Measurements from ENCODE around the gene HOGA1.

Gene HOGA1

GRCh38 chr10:97593421-97593820, 9.2 kb downstream of the HOGA1 start:
- DNase-seq (ENCODE audit: low read depth in 1 of 2, low spot score in 1 of 2): no peak
- no peak overlapping the region for H3K4me3 ChIP-seq (replicated peaks; ENCODE audit: insufficient read depth, low read length)
- no peaks in the 10 kb centered on the region for H3K27me3 ChIP-seq (ENCODE audit: insufficient read depth, poor library complexity, severe bottlenecking)
- H3K27ac ChIP-seq (replicated peaks): no peak overlapping the region
- no peak for TF ChIP-seq GABPA (IDR thresholded peaks at IDR 0.05; ENCODE audit: low read depth)
- TF ChIP-seq SPI1 (IDR thresholded peaks at IDR 0.05; ENCODE audit: borderline replicate concordance, low read depth): no peak
- no peak for TF ChIP-seq POLR2AphosphoS5 (IDR thresholded peaks at IDR 0.05; ENCODE audit: low read depth)
- TF ChIP-seq, protein P1, sequence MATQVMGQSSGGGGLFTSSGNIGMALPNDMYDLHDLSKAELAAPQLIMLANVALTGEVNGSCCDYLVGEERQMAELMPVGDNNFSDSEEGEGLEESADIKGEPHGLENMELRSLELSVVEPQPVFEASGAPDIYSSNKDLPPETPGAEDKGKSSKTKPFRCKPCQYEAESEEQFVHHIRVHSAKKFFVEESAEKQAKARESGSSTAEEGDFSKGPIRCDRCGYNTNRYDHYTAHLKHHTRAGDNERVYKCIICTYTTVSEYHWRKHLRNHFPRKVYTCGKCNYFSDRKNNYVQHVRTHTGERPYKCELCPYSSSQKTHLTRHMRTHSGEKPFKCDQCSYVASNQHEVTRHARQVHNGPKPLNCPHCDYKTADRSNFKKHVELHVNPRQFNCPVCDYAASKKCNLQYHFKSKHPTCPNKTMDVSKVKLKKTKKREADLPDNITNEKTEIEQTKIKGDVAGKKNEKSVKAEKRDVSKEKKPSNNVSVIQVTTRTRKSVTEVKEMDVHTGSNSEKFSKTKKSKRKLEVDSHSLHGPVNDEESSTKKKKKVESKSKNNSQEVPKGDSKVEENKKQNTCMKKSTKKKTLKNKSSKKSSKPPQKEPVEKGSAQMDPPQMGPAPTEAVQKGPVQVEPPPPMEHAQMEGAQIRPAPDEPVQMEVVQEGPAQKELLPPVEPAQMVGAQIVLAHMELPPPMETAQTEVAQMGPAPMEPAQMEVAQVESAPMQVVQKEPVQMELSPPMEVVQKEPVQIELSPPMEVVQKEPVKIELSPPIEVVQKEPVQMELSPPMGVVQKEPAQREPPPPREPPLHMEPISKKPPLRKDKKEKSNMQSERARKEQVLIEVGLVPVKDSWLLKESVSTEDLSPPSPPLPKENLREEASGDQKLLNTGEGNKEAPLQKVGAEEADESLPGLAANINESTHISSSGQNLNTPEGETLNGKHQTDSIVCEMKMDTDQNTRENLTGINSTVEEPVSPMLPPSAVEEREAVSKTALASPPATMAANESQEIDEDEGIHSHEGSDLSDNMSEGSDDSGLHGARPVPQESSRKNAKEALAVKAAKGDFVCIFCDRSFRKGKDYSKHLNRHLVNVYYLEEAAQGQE (IDR thresholded peaks at IDR 0.05; ENCODE audit: insufficient replicate concordance, low read depth): no peak
- TF ChIP-seq, protein P2, sequence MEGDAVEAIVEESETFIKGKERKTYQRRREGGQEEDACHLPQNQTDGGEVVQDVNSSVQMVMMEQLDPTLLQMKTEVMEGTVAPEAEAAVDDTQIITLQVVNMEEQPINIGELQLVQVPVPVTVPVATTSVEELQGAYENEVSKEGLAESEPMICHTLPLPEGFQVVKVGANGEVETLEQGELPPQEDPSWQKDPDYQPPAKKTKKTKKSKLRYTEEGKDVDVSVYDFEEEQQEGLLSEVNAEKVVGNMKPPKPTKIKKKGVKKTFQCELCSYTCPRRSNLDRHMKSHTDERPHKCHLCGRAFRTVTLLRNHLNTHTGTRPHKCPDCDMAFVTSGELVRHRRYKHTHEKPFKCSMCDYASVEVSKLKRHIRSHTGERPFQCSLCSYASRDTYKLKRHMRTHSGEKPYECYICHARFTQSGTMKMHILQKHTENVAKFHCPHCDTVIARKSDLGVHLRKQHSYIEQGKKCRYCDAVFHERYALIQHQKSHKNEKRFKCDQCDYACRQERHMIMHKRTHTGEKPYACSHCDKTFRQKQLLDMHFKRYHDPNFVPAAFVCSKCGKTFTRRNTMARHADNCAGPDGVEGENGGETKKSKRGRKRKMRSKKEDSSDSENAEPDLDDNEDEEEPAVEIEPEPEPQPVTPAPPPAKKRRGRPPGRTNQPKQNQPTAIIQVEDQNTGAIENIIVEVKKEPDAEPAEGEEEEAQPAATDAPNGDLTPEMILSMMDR (IDR thresholded peaks at IDR 0.05; ENCODE audit: insufficient read depth, low read length): no peak

GRCh38 chr10:97596101-97597082, 12.2 kb downstream of the HOGA1 start:
- Histone ChIP-seq H3K4me3 (replicated peaks; ENCODE audit: insufficient read depth, low read length) (no peak overlapping the region), H3K27ac (replicated peaks) (no peak overlapping the region), H3K27me3 (ENCODE audit: insufficient read depth, poor library complexity, severe bottlenecking) (no peaks in the 10 kb centered on the region)
- DNase-seq (ENCODE audit: low read depth in 1 of 2, low spot score in 1 of 2): no peak
- TF ChIP-seq POLR2AphosphoS5 (IDR thresholded peaks at IDR 0.05; ENCODE audit: low read depth) (no peak), GABPA (IDR thresholded peaks at IDR 0.05; ENCODE audit: low read depth) (no peak), SPI1 (IDR thresholded peaks at IDR 0.05; ENCODE audit: borderline replicate concordance, low read depth) (no peak)
- TF ChIP-seq, protein P1 (IDR thresholded peaks at IDR 0.05; ENCODE audit: insufficient replicate concordance, low read depth): no peak
- TF ChIP-seq, protein P2 (IDR thresholded peaks at IDR 0.05; ENCODE audit: insufficient read depth, low read length): no peak

DNA sequence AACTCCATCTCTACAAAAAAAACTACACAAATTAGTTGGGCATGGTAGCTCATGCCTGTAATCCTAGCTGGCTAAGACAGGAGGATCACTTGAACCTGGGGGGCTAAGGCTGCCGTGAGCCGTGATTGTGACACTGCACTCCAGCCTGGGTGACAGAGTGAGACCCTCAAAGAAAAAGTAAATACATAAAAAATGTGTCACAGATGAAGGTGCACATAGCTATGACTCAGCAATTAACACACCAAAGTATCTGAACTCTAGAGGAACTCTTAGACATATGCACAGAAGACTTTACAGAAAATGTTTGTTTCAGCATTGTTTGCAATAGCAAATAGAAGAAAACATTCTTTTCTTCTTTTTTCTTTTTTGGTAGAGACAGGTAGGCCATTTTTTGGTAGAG, 13.6 kb downstream of the HOGA1 start:
- TF ChIP-seq, protein P2 (IDR thresholded peaks at IDR 0.05; ENCODE audit: insufficient read depth, low read length): no peak
- TF ChIP-seq POLR2AphosphoS5 (IDR thresholded peaks at IDR 0.05; ENCODE audit: low read depth): no peak
- TF ChIP-seq, protein P1 (IDR thresholded peaks at IDR 0.05; ENCODE audit: insufficient replicate concordance, low read depth): no peak
- no peak for TF ChIP-seq SPI1 (IDR thresholded peaks at IDR 0.05; ENCODE audit: borderline replicate concordance, low read depth)
- TF ChIP-seq GABPA (IDR thresholded peaks at IDR 0.05; ENCODE audit: low read depth): no peak
- Histone ChIP-seq H3K4me3 (replicated peaks; ENCODE audit: insufficient read depth, low read length) (no peak overlapping the region), H3K27me3 (ENCODE audit: insufficient read depth, poor library complexity, severe bottlenecking) (no peaks in the 10 kb centered on the region), H3K27ac (replicated peaks) (no peak overlapping the region)
- DNase-seq (ENCODE audit: low read depth in 1 of 2, low spot score in 1 of 2): no peak

All from HL-60 (cell line).